IPS-NIHi7 (cell line): Measurements from ENCODE around the gene AP3S1.
"Not testable (repeated sequence)": the region's sequence is repeated elsewhere in the genome, so short reads cannot be mapped to it uniquely, and the experiment has no call there.

Experiments used
- DNase-seq: peaks from one replicate; pipeline ENCODE4 v3.0.0; 2012; ENCODE audit warnings: mixed read lengths; ENCODE audit errors: extremely low spot score

Gene AP3S1

DNA sequence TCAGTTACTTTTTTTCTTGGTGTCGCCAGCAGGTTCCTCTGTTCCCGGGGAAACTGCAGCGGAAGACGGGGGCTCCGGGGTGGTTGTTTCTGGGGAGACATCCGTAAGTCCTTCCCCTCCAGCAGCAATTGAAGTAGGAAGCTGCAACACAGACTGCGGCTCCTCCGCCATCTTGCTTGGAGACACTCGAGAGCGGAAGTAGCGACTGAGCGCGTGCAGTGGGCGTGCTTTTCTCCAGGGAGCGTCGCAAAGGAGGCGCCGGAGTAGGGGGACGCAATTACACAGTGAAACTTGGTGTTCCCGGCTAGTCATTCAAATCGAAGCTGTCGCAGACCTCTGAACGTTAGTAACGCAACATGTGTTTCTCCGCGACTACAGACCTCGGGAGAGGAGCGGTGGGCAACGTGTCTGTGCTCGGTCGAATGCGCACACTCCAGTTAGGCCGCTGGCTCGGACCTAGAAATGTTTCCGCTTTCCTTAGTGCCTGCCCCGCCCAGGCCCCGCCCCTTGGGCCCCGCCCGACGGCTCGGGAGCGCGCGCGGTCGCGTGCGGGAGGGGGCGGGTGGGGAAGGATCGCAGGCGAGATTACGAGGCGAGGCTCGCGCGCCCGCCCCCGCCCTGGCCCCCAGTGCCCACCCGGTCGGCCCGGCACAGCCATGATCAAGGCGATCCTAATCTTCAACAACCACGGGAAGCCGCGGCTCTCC, at the start of gene AP3S1, which contains the start of gene ATG12:
Gene AP3S1, plus strand, starts transcription at position 554 of the 707 bp plus-strand sequence. Its CDS starts 103 bp downstream, at position 657.
Gene ATG12, minus strand, starts transcription at position 184 of the 707 bp plus-strand sequence. Its CDS starts 13 bp downstream, at position 171.
- peak; percentile 89 for DNase-seq

DNA sequence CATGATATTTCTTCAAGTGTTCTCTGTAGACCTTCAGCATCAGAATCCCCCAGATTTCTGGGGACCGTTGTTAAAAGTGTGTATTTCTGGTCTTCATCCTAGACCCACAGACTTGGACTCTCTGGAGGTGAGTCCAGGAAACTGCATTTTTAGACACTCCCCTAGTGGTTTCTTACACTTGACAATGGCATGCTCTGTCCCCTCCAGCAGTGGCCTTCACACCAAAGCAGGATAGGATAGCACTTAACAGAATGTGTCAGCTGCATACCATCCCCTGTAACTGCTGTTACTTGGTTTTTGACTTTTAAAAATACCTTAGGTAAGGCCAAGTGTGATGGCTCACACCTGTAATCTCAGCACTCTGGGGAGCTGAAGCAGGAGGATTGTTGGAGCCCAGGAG, 46.0 kb upstream of the AP3S1 start:
- DNase-seq, result no peak

DNA sequence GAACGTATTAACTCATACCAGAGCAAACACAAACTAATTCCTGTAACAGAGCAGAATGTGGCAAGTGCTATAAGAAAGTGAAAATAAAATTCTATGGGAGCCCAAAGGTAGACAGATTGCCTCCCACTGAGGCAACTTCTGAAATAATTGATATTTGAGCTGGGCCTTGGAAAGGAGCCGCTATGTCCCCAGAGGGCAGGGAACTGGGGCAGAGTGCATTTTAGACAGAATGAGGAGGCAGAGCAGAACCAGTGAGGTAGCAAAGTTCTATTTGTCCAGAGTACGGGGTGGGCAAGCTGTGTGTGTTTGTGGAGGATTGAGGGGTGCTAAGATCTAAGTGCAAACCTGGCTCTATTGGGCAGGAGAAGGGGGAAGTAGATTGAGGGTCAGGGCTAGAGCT, 45.1 kb upstream of the AP3S1 start:
- DNase-seq, result no peak

DNA sequence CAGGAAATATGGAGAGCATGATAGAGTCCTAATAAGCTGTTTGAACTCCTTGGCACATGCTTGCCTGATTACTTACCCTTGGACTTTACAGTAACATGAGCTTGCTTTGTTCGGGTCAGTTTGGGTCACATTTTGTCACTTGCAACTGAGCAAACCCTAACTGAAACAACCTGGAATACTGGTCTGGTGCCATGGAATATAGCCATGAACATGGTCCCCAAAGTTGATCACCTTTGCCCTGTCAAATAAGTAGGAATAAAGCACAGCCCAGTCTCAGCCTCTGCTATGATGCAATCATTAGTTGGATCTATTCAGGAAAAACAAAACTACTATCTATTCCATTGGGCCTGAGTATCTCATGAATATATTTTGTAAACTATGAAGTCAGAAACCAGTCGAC, 43.5 kb upstream of the AP3S1 start:
- DNase-seq, result no peak

DNA sequence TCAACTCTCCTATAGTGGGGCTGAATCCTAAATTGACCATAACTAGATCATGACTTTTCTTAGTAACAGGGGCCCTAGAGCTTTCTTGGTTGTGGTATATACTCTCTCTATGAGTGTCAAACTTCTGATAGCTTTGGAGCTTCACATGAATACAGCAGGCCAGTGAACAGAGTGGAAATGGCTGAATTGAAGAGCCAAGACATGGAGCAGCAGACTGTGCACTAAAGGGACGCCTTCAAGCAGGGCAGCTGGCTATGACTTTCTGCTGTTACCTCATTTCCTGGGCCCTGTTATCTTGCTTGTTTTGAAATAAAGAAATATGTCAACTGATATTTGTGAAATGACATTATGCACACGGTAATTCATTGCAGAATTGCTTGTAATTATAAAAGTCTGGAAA, 41.6 kb upstream of the AP3S1 start:
- no peak for DNase-seq

DNA sequence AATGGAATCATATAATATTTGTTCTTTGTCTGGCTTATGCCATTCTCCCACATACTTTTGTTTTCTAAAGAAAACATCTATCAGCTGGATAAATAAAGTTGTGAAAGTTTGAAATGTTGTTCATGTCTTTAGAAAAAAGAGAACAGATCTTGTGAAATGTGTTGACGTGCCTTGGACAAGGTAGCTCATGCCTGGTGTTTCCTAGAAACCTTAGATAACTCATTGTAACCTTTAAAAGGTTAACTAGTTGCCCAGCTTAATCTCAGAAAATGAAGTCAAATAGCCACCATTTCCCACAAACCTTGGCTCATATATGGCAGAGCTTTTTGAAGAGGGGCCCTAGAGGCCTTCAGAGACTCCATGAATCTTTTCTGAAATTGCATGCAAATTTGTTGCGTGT, 40.6 kb upstream of the AP3S1 start:
- no peak for DNase-seq

DNA sequence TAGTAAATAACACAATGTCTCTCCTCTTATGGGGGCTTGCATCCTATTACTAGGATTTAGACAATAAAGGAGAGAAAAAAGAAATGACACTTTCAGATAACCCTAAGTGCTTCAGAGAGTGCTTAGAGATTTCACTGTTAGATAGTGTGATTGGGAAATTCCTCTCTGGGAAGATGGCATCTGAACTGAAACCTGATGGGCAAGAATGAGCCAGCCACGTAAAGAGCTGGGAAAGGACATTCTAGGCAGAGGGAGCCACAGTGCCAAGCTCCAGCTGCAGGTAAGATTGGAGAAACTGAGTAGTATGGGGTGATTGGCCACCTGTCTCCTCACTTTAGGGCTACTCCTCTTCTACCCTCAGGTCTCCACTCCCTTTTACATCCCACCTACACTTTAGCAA, 39.8 kb upstream of the AP3S1 start:
- no peak for DNase-seq

DNA sequence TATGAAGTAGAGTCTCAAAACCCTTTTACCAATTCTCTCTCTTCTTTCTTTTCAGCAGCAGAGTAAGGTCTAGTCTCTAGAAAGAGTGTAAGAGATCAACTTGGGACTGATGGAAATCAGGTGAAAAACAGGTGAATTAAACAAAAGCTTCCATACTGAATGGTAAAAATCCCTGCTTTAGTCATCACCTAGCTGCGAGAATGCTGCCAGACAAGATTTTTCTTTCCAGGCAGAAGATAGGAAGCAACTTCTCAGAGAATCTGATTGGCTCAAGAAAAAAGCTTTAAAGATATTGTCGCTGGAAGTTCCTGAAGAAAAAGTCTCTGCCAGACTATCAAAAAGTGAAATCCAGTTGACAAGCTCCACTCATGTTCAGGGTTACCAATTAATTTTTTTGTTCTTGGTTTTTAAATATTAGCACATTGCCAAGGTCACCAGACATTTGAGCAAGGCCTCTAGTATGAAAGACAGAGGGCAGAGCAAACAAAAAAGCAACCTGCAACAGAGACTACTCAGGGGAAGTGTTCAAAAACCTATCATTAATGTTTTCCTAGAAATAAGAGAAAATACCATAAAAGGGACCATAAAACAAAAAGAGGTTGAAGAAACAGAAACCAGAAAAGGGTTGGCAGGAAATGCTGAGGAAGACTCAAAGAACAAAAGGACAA, 34.6 kb upstream of the AP3S1 start:
- DNase-seq, result no peak

DNA sequence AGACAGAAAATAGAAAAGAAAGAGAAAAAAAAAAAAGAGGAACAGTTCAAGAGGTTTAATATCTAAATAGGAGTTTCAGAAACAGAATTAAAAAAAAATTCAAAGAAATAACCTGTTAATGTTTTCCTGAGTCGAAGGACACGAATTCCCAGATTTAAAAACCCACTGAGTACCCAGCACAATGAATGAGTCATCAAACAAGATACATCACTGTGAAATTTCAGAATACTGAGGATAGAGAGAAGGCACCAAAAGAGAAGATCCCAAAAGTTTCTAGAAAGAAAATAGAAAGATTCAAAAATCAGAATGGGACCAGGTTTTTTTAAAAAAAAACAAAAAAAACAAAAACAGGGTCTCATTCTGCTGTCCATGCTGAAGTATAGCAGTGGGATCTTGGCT, 34.1 kb upstream of the AP3S1 start:
- DNase-seq, result no peak

DNA sequence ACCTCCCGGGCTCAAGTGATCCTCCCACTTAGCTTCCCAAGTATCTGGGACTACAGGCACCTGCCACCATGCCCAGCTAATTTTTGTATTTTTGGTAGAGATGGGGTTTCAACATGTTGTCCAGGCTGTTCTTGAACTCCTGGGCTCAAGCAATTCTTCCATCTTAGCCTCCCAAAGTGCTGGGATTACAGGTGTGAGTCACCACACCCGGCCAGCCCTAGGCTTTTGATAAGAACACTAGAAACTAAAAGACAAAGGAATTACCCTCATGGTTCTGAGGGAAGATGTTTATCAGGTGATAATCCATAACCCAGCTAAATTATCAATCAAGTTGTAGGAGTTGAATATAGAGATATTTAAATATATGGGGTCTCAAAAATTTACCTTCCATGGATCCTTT, 33.7 kb upstream of the AP3S1 start:
- not testable (repeated sequence) for DNase-seq

DNA sequence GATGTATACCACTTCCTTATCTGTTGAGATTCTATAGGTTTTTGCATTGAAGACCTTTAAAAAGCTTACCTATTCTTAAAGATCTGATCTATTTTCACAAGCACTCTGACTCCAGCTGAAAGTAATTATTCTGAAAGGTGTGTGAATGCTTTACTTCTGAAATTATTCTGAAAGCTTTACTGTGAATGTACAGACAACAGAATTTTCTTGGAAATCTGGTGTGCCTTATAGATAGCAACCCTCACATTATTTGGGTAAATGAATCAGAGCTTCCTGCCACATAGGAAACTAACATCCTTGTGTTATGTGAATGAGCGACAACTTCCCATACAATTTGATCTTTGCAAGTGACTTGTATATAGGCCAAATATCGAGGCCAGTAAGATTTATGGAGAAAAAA, 31.8 kb upstream of the AP3S1 start:
- DNase-seq, result no peak

DNA sequence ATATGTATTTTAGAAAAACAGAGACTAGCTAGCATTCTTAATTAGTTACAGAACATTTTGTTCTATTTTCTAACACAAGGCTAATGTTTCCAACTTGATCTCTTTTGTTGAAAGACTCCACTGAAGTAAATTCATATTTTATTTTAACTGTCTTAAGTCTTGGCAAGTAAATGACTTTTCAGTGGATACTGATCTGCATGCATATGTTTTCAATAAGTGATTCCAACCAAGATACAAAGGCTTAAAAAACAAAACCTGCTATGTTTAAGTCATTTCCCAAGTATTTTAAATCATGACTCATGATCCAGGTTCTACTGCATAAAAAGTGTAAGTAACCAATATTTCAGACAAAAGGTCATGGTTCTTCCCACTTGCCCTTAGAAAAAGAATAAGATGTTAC, 31.0 kb upstream of the AP3S1 start:
- no peak for DNase-seq

DNA sequence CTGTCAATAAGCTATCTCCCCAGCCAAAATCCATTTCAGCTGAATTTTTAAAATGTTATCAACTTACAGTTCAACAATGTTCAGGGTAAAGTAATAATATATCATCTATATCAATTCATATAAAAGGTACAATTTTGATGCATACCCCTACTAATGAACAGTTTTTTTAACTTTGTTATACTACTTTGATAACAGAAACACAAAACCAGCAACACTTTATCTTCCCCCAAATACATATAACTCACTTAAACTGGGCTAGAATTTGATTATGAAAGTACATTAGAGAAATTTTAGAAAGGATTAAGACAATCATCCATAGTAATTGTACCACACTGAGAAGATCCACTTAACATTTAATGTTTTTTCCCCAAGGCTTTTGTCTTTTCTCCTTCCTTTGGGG, 30.3 kb upstream of the AP3S1 start:
- no peak for DNase-seq

DNA sequence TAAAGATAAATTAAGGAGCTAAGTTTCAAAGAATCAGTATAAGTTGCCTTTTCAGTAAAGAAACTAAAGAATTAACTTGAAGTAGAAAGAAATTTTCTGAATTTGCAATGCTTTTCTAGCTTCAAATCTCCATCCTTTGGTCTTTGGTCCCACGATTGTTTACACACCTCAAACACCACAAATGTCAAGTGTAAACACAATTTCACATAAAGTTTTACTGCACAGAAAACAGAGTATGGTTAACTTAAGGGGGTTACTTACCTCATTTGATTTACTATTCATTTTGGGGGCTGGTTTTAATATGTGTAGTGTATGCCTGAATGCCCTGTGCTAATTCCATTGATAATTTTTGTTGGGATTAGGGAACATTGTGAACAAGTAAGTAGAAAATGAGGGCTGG, 29.4 kb upstream of the AP3S1 start:
- no peak for DNase-seq

DNA sequence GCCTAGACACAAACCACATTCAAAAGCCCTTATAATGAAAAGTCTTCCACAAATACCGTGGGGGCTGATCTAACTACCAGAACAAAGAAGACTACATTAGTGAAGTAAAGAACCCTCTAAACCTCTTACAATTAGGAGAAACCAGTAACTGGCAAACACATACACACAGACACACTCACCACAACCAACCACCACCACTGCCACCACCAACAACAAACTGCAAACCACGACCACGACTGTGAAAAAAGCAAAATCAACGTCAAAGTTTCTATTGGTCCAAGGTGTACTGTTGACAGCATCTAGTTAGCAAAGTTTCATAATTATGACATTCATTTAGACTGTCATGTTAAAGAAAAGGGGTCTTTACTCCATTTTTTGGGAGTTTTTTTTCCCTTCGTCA, 28.0 kb upstream of the AP3S1 start:
- no peak for DNase-seq

DNA sequence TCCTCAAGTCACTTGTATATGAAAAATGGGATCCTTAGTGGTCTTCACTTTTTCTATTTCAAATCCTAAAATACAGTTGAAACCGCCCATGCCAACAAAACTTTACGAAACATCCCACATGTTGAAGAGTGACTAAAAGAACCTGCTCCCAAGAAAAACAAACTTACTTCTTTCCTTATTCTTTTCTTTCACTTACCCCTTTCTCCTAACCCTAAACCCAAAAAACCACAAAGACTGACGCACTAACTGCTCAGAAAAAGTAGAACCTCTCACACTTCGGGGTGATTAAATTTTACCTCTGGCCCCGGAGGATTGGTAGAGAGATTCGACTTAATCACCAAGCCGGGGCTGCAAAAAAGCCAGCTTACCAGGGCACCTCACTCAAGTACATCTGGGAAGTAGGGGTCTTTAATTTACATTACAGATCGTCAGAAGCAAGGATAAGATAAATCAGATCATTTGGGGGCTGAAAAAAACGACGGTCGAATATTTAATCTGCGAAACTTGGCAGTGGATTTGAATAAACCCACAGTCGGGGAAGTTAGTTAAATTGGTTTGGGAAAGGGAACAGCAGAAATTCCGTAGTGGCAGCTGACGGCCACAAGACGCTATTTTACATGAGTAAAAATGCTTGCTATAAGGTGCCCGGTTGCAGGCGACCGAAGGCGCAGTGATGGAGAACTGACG, 26.6 kb upstream of the AP3S1 start:
- DNase-seq, result peak; percentile 11

DNA sequence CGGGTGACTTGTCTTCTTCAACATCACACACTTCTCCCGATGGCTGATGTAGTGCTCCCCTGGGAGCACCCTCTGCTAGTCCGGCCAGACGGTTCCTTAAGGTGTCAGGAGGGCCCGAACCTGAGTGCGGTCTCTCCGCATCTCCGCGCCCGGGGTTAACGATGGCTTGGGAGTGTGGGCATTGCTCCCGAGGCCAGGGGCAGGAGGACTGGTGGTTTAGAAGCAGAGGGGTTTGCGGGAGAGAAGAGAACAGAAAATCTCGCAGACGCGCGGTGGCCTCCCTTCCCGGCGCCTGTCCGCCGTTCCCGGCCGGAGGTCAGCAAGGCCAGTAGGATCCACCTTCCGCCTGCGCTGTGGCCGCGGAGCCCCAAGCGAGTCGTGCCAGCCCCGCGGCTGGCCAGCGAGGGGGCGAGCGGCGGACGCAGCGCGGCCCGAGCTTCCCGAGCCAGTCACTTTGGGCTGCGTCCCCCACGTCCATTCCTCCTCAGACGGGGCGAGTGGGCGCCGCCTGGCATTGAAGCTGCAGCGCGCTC, 26.0 kb upstream of the AP3S1 start:
- peak; percentile 35 for DNase-seq

DNA sequence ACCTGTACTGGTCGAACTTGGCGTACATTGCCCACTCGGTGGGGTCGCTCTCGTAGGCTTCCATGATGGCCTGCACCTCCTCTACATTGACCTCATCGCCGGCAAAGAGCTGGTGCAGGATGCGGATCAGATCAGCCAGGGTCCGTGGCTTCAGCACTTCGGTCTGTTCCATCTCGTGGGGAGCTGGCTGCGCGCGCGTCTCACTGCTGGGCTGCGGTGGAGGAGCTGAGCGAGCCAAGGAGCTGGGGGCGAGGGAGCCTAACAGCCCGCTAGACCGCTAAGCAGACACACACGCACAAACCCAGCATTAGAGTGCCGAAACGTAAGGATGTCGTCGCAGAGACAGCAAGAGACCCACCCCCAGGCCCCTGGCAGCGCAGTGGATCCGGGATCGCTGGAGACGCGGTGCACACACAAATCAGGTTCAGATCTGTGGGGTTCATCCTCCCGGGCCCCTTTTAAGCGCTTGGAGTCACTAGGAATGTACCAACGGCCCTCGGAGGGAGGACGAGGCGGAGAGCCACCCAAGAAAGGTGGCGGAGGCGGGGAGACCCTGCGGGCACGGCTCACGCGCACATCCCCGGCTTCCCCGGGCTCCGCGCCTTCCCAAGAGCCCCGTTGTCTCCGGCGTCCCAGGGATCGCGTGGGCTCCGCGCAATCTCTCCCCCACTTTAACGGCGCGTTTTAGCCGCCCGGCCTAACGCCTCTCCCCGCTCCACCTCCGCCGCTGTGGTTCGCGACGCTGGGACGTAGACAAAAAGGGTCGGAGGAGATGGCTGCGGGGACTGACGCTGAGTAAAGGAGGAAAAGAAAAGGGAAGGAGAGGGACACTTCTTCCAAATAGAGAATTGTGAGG, 25.3 kb upstream of the AP3S1 start, which contains the start of gene CDO1:
Gene CDO1, minus strand, starts transcription at position 434 of the 856 bp plus-strand sequence. Its CDS starts 262 bp downstream, at position 172.
- peak; percentile 54 for DNase-seq

DNA sequence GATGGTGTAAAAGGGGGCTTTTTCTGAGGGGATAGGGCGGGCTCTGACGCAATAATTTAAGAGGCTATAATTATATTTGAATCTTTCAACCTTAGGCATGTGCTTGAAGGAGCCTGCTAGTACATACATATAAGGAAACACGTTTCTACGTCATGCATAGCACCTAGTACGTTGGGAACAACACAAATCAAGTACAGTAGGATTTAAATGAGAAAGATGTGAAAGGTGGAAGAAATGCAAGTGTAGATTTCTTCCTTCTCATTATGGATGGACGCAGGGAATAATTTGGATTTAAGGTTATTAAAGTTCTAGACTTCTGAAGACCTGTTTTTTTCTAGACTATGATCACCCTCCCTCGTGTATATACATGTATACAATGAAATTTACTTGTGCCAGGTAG, 24.3 kb upstream of the AP3S1 start:
- DNase-seq, result no peak

DNA sequence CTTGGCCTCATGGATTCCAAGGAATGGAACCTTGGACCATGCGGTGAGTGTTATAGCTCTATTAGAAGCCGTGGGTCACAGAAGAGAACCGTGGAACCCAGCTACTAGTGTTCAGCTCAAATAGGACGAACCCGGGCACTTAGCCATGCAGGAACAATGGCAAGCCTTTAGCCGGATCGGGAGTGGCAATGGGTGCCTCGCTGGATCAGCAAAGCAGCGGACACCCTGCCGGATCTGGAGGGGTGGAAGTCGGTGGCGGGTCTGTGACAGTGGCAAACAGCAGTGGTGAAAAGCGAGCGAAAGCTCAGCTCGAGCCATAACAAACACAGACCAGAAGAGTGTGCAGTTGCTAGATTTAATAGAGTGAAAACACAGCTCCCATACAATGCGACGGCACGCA, 22.9 kb upstream of the AP3S1 start:
- DNase-seq, result no peak

DNA sequence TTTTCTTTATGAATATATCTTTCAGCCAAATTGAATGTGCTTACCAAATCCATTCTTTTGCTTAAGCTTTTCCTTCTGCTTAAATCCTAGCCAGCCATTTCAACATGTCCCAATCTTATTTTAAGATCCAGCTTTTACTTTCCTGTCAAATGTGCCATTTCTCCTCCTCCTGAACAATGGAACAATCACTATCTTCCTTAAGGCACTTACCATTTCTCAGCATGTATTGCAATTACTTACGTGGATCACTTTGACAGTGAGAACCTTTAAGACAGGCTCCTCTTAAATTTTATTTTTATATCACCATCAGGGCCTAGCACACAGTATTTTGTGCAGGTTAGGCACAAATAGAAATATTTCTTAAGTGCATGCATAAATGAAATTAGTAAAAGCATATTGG, 20.9 kb upstream of the AP3S1 start:
- DNase-seq, result no peak

DNA sequence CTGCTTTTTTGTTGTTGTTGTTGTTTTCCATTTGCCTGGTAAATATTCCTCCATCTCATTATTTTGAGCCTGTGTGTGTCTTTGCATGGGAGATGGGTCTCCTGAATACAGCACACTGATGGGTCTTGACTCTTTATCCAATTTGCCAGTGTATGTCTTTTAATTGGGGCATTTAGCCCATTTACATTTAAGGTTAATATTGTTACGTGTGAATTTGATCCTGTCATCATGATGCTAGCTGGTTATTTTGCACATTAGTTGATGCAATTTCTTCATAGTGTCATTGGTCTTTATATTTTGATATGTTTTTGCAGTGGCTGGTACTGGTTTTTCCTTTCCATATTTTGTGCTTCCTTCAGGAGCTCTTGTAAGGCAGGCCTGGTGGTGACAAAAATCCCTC, 16.8 kb upstream of the AP3S1 start:
- DNase-seq, result not testable (repeated sequence)
